Ascending aorta (tissue), 2 donors: ENCODE results near the gene MOCS2. TPM values are rescaled to one million over a fixed set of nuclear protein-coding genes. Genes with fewer than 3 reads are reported as not detected.
A peak's percentile ranks its signal among the peaks of the same experiment; 100 is the strongest.

Source experiments
- DNase-seq, 2 donors: peaks; one replicate each; pipeline ENCODE4 v3.0.0-alpha.2; 2019; ENCODE audit warnings: low spot score in 2 of 2
- H3K27ac ChIP-seq, 2 donors: fragments of 200-600 bp; sonication (generic); one replicate each; pipeline ENCODE4 v1.5.1; 2016 to 2017; ENCODE audit warnings: mild to moderate bottlenecking in 1 of 2
- H3K27me3 ChIP-seq: fragments of 200-600 bp; sonication (generic); one replicate; pipeline ENCODE4 v1.5.1; 2017
- H3K36me3 ChIP-seq, 2 donors: fragments of 200-600 bp; sonication (generic); one replicate each; pipeline ENCODE4 v1.5.1; 2016
- H3K4me1 ChIP-seq, 2 donors: fragments of 200-600 bp; sonication (generic); one replicate each; pipeline ENCODE4 v1.5.1; 2016 to 2017; ENCODE audit warnings: mild to moderate bottlenecking in 1 of 2
- H3K4me3 ChIP-seq, 2 donors: fragments of 200-600 bp; sonication (generic); one replicate each; pipeline ENCODE4 v1.5.1; 2016 to 2017; ENCODE audit warnings: mild to moderate bottlenecking in 1 of 2
- H3K9me3 ChIP-seq, 2 donors: fragments of 200-600 bp; sonication (generic); one replicate each; pipeline ENCODE4 v1.5.1; 2016
- CTCF ChIP-seq, 3 experiments: fragments of 200-600 bp in 2 of 3; fragments of 450-650 bp in 1 of 3; sonication (generic) in 2 of 3; IDR thresholded peaks; one replicate each; pipeline ENCODE4 v1.5.1; 2016 to 2019; ENCODE audit warnings: antibody characterized with exemption in 3 of 3, mild to moderate bottlenecking in 1 of 3, moderate library complexity in 1 of 3
- intact Hi-C: fragments of 100-400 bp; cut with DNase I; formaldehyde crosslinking; loops from one replicate; pipeline ENCODE4 v1.15.1; 2023
- total RNA-seq: library from RNA; depleted of rRNA; stranded (reverse); fragments of >200 nt; gene quantifications from one replicate; pipeline ENCODE4 v1.1.0, GENCODE V29; 2016

MOCS2 gene
- total RNA-seq, 1 donor from 2014 or later, result 21.3 TPM

- TF ChIP-seq CTCF (IDR thresholded peaks at IDR 0.05), result no peak
- no peaks in the 10 kb centered on the region for H3K9me3 ChIP-seq
- peaks cover 0 to 3% of the 10 kb centered on the region in 2 donors for H3K4me1 ChIP-seq
- DNase-seq, result no peak
- peaks cover 14 to 32% of the 10 kb centered on the region in 2 donors for H3K36me3 ChIP-seq
- no peaks in the 10 kb centered on the region for H3K27me3 ChIP-seq
- no peak overlapping the region for H3K4me3 ChIP-seq
- H3K27ac ChIP-seq, result no peak overlapping the region
- intact Hi-C loops, result loop anchor here (10.0 kb wide), 3 partner anchors 310 to 430 kb away; partner anchors contain the start of genes ITGA1 and PELO
Measured at GRCh38 chr5:53095217-53095616, 14.3 kb downstream of the MOCS2 start.

- Histone ChIP-seq H3K9me3 (no peaks in the 10 kb centered on the region), H3K4me3 (no peak overlapping the region), H3K4me1 (peaks cover 0 to 3% of the 10 kb centered on the region in 2 donors), H3K36me3 (peaks cover 4 to 7% of the 10 kb centered on the region in 2 donors), H3K27me3 (no peaks in the 10 kb centered on the region), H3K27ac (peak overlapping the region; percentile 5 to 34)
- no peak for DNase-seq
- no peak for TF ChIP-seq CTCF (IDR thresholded peaks at IDR 0.05)
- intact Hi-C loops, result loop anchor here (10.0 kb wide), 3 partner anchors 307 to 427 kb away; partner anchors contain the start of genes ITGA1 and PELO
Measured at GRCh38 chr5:53092242-53092641, 17.3 kb downstream of the MOCS2 start.

- Histone ChIP-seq H3K36me3 (no peaks in the 10 kb centered on the region), H3K4me3 (no peak overlapping the region), H3K27me3 (no peaks in the 10 kb centered on the region), H3K4me1 (peaks cover 0 to 3% of the 10 kb centered on the region in 2 donors), H3K27ac (peak overlapping the region; percentile 5 to 44), H3K9me3 (no peaks in the 10 kb centered on the region)
- intact Hi-C loops, result loop anchor here (10.0 kb wide), 3 partner anchors 306 to 426 kb away; partner anchors contain the start of genes ITGA1 and PELO
- DNase-seq, result no peak
- no peak for TF ChIP-seq CTCF (IDR thresholded peaks at IDR 0.05)
Measured at GRCh38 chr5:53091289-53091688, 18.3 kb downstream of the MOCS2 start.

- H3K9me3 ChIP-seq, result no peaks in the 10 kb centered on the region
- H3K4me1 ChIP-seq, result peaks cover 0 to 3% of the 10 kb centered on the region in 2 donors
Measured at GRCh38 chr5:53090229-53090628, 19.3 kb downstream of the MOCS2 start.

GRCh38 chr5:53089481-53089991 lies 20.0 kb downstream of the MOCS2 start:
- Histone ChIP-seq H3K27me3 (no peaks in the 10 kb centered on the region), H3K4me1 (peaks cover 0 to 3% of the 10 kb centered on the region in 2 donors), H3K27ac (no peak overlapping the region), H3K4me3 (no peak overlapping the region), H3K36me3 (no peaks in the 10 kb centered on the region), H3K9me3 (no peaks in the 10 kb centered on the region)
- no peak for TF ChIP-seq CTCF (IDR thresholded peaks at IDR 0.05)
- intact Hi-C loops, result no loop called here
- DNase-seq, result no peak

More at GRCh38 chr5:53090229-53090628, 19.3 kb downstream of the MOCS2 start:
- intact Hi-C loops, result loop anchor here (10.0 kb wide), 3 partner anchors 305 to 425 kb away; partner anchors contain the start of genes ITGA1 and PELO
- no peak for TF ChIP-seq CTCF (IDR thresholded peaks at IDR 0.05)
- Histone ChIP-seq H3K27me3 (no peaks in the 10 kb centered on the region), H3K36me3 (no peaks in the 10 kb centered on the region), H3K27ac (no peak overlapping the region), H3K4me3 (no peak overlapping the region)
- no peak for DNase-seq
